BE2C (cell line): ENCODE data around the gene WDFY2. TPM values are rescaled to one million over a fixed set of nuclear protein-coding genes. Genes with fewer than 3 reads are reported as not detected.
A peak's percentile ranks its signal among the peaks of the same experiment; 100 is the strongest.

Source experiments
- DNase-seq: peaks from one replicate; pipeline ENCODE4 v3.0.0-alpha.2; 2020
- H3K27me3 ChIP-seq: fragments of 250-450 bp; sonication (Bioruptor Pico); 2 replicates; pipeline ENCODE4 v1.5.1; 2020; ENCODE audit warnings: mild to moderate bottlenecking
- H3K36me3 ChIP-seq: fragments of 250-450 bp; sonication (Bioruptor Pico); 2 replicates; pipeline ENCODE4 v1.5.1; 2020; ENCODE audit warnings: mild to moderate bottlenecking
- H3K4me1 ChIP-seq: fragments of 250-450 bp; sonication (Bioruptor Pico); 2 replicates; pipeline ENCODE4 v1.5.1; 2020
- H3K4me3 ChIP-seq: 2 replicates; pipeline ENCODE4 v1.5.1; 2011; ENCODE audit warnings: low read depth, low read length
- H3K9me3 ChIP-seq: fragments of 250-450 bp; sonication (Bioruptor Pico); 2 replicates; pipeline ENCODE4 v1.5.1; 2020
- polyA plus RNA-seq: library from polyadenylated mRNA; unstranded; fragments of >200 nt; gene quantifications from one replicate; pipeline ENCODE4 v1.2.1, GENCODE V29; 2012; ENCODE audit warnings: low read depth, missing spikeins; ENCODE audit not compliant: insufficient read length, insufficient read depth
- TF ChIP-seq, protein P1 (sequence below): IDR thresholded peaks from 2 replicates; pipeline ENCODE4 v1.5.1; 2012; ENCODE audit warnings: mild to moderate bottlenecking, low read depth, low read length

The WDFY2 gene, protein sequence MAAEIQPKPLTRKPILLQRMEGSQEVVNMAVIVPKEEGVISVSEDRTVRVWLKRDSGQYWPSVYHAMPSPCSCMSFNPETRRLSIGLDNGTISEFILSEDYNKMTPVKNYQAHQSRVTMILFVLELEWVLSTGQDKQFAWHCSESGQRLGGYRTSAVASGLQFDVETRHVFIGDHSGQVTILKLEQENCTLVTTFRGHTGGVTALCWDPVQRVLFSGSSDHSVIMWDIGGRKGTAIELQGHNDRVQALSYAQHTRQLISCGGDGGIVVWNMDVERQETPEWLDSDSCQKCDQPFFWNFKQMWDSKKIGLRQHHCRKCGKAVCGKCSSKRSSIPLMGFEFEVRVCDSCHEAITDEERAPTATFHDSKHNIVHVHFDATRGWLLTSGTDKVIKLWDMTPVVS
- polyA plus RNA-seq = 7.4 TPM

DNA sequence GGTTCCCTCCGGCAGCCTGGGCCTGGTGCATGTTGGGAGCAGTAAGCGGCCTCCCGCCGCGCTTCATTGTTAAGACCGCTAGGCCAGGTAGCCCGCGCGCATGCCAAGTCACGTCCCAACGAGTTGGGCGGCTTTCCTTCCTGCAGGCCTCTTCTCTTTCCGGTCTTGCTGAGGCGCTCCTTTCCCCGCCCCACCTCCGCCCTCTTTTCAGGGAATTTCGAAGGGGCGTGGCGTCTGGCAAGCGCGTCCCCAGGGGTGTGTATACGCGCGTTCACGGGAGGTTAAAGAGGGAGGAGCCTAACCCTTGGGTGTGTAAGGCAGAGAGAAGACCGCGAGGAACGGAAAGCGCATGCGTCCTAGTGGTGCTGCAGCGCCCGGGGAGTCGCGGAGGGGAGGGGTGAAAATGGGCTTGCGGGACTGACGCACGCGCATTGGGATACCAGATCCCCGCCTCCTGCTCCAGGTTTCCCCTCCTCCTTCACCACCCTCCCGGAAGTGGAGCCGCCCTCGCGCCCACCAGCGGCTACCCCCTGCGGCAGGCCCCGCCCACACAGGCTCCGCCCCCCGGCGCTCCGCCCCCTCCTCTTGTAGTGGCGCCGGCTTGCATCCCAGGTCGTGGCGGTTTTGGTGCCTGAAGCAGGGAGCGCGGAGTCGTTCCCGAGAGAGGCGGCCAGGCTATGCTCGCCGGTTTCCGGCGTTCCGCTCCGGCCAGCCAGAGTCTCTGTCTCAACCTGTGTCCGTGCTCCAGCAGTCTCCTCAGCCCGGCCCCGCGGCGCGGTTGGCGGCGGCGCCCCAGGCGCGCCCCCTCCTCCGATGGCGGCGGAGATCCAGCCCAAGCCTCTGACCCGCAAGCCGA lies at the start of gene WDFY2:
Gene WDFY2 (plus strand): TSS at position 588 of the 856 bp plus-strand sequence. CDS start 226 bp downstream, at position 814.
- Histone ChIP-seq H3K27me3 (no peaks in the 10 kb centered on the region), H3K9me3 (no peaks in the 10 kb centered on the region), H3K4me3 (peak within 1 kb of the TSS; percentile 96), H3K36me3 (no peaks in the 10 kb centered on the region), H3K4me1 (no peaks in the 10 kb centered on the region; the same call in 1 of the 2 replicates)
- TF ChIP-seq, protein P1, sequence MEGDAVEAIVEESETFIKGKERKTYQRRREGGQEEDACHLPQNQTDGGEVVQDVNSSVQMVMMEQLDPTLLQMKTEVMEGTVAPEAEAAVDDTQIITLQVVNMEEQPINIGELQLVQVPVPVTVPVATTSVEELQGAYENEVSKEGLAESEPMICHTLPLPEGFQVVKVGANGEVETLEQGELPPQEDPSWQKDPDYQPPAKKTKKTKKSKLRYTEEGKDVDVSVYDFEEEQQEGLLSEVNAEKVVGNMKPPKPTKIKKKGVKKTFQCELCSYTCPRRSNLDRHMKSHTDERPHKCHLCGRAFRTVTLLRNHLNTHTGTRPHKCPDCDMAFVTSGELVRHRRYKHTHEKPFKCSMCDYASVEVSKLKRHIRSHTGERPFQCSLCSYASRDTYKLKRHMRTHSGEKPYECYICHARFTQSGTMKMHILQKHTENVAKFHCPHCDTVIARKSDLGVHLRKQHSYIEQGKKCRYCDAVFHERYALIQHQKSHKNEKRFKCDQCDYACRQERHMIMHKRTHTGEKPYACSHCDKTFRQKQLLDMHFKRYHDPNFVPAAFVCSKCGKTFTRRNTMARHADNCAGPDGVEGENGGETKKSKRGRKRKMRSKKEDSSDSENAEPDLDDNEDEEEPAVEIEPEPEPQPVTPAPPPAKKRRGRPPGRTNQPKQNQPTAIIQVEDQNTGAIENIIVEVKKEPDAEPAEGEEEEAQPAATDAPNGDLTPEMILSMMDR = no peak
- DNase-seq = peak; percentile 100

DNA sequence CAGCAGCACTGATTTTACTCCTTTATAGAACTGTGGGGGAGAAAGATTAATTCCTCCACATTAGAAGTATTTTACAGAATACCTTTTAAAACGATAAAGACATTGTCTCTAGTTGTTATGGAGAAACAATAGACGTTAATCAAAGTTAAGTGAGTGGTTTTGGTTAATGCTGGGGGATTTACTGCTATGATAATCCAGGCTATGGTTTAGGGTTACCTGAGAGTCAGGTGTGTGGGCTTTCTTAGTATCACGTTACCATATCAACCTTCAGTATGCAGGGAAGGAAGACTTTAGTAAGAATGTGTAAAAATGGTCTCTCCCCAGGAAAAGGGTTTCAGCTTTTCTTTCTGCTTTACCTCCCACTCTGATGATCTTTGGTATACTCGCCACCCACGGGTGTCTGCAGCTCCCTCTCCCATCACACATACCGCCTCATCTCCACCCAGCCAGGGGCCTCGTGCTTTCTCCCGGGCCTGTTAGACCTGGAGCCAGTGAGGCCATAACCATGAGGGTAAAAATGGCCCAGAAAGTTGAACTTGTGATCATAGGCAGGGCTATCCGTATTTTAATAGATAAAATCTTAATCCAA lies 45.6 kb upstream of the WDFY2 start:
- TF ChIP-seq, protein P1 = no peak
- H3K36me3 ChIP-seq = no peaks in the 10 kb centered on the region
- no peaks in the 10 kb centered on the region for H3K27me3 ChIP-seq
- peaks cover 5% of the 10 kb centered on the region for H3K4me1 ChIP-seq
- no peaks in the 10 kb centered on the region for H3K9me3 ChIP-seq
- H3K4me3 ChIP-seq = no peak overlapping the region
- DNase-seq = no peak

DNA sequence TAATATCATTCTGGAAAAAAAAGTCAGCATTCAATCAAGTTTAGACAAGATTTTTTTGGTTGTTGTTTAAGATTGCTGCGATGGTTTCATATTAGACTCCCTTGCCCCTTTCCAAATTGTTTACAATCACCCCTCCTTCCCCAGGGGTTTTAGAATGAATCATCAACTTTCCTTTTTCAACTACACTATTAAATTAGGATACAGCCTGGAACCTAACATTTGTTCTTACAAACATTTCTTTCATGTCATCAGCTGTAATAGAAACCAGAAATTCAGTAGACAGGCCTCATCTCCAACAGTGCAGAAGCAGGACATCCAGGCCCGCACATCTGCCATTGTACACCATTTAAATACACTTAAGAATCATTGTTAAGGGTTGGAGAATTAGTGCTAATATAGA lies 44.4 kb upstream of the WDFY2 start:
- Histone ChIP-seq H3K36me3 (no peaks in the 10 kb centered on the region), H3K4me3 (no peak overlapping the region), H3K27me3 (no peaks in the 10 kb centered on the region), H3K4me1 (peaks cover 5% of the 10 kb centered on the region), H3K9me3 (no peaks in the 10 kb centered on the region)
- TF ChIP-seq, protein P1 = no peak
- DNase-seq = no peak

DNA sequence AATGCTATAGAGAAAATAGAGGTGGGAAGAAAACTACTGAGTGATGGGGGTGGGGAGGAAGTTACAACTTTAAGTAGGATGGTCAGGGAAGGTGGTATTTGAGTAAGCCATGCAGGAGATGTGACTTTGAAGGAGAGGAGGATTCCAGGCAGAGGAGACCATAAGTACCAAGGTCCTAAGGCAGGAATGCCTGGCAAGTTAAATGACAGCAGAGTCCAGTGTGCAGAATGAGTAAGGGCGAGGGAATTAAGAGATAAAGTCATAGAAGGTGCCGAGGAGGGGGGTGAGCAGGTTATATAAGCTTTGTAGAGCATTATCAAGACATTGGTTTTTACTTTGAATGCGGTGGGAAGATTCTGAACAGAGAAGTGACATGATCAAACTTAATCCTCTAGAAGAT lies 43.2 kb upstream of the WDFY2 start:
- H3K36me3 ChIP-seq = no peaks in the 10 kb centered on the region
- TF ChIP-seq, protein P1 = no peak
- peaks cover 5% of the 10 kb centered on the region for H3K4me1 ChIP-seq
- no peaks in the 10 kb centered on the region for H3K27me3 ChIP-seq
- no peaks in the 10 kb centered on the region; the same call in 1 of the 2 replicates for H3K9me3 ChIP-seq
- DNase-seq = no peak
- no peak overlapping the region for H3K4me3 ChIP-seq

DNA sequence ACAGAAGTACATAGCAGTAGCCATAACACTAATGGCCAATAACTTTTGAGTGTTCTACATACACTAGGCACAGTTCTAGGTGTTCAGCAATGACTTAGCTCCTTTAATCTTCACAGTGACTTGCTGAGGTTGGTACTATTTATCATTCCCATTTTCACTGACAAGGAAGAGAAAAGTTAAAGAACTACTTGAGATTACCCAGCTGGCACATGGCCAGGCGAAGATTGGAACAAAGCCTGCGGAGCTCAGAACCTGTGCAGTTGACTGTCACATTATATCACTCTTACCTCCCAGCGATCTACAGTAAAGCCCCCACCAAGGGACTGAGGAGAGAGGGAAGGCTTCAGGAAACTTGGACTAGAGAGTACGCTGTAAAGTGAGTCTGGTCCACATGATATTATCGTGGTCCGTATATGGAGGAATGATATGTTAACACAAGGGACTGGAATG lies 42.4 kb upstream of the WDFY2 start:
- TF ChIP-seq, protein P1 = no peak
- Histone ChIP-seq H3K9me3 (no peaks in the 10 kb centered on the region; the same call in 1 of the 2 replicates), H3K4me3 (peak overlapping the region; percentile 46)

More for the DNA sequence above, 42.4 kb upstream of the WDFY2 start:
- Histone ChIP-seq H3K4me1 (peaks cover 5% of the 10 kb centered on the region), H3K27me3 (no peaks in the 10 kb centered on the region), H3K36me3 (no peaks in the 10 kb centered on the region)
- DNase-seq = peak; percentile 23
